Stimulated activated CD8-positive, alpha-beta memory T cell treated with anti-CD3 and anti-CD28 coated beads, Interleukin-4, amount 100 ng/mL, for 4 hours (primary cell): ENCODE measurements around the gene ZDHHC24.

ENCODE experiments used
- DNase-seq, 2 donors: peaks; one replicate each; pipeline ENCODE4 v3.0.0-alpha.2; 2020; ENCODE audit warnings: low read depth in 2 of 2, low spot score in 1 of 2

Gene ZDHHC24

GRCh38 chr11:66475349-66476172 lies 70.3 kb downstream of the ZDHHC24 start:
- DNase-seq: no peak

- no peak for DNase-seq
Observed at GRCh38 chr11:66473608-66474515, 72.0 kb downstream of the ZDHHC24 start.

GRCh38 chr11:66473167-66473566 lies 72.7 kb downstream of the ZDHHC24 start:
- no peak for DNase-seq

GRCh38 chr11:66472054-66472453 lies 73.8 kb downstream of the ZDHHC24 start:
- no peak for DNase-seq

- DNase-seq: no peak
Observed at GRCh38 chr11:66471142-66471541, 74.7 kb downstream of the ZDHHC24 start.
